Stimulated activated memory B cell treated with anti-CD40 and anti-IgM and Interleukin-4, amounts not matched to agents 10 μg/mL and 1 μg/mL and 100 μg/mL, for 72 hours (primary cell): Measurements from ENCODE around the gene SLC26A11.
"Not testable (repeated sequence)": the region's sequence is repeated elsewhere in the genome, so short reads cannot be mapped to it uniquely, and the experiment has no call there.

Experiments
- ATAC-seq: fragments of 150-1000 bp; cut with Tn5 transposase; 2 replicates; pipeline ENCODE4 v1.10.0; 2021
- H3K27ac Mint-ChIP-seq: one replicate; pipeline ENCODE4 v1.8.0; 2022; ENCODE audit warnings: mild to moderate bottlenecking, mixed read lengths
- H3K27me3 Mint-ChIP-seq: one replicate; pipeline ENCODE4 v1.8.0; 2022; ENCODE audit warnings: mixed read lengths
- H3K36me3 Mint-ChIP-seq: one replicate; pipeline ENCODE4 v1.8.0; 2022; ENCODE audit warnings: mixed read lengths
- H3K4me1 Mint-ChIP-seq: one replicate; pipeline ENCODE4 v1.8.0; 2022; ENCODE audit warnings: mixed read lengths
- H3K4me3 Mint-ChIP-seq: one replicate; pipeline ENCODE4 v1.8.0; 2022; ENCODE audit warnings: mild to moderate bottlenecking, moderate library complexity, mixed read lengths
- H3K9me3 Mint-ChIP-seq: one replicate; pipeline ENCODE4 v1.8.0; 2022; ENCODE audit warnings: mixed read lengths

SLC26A11 gene

DNA sequence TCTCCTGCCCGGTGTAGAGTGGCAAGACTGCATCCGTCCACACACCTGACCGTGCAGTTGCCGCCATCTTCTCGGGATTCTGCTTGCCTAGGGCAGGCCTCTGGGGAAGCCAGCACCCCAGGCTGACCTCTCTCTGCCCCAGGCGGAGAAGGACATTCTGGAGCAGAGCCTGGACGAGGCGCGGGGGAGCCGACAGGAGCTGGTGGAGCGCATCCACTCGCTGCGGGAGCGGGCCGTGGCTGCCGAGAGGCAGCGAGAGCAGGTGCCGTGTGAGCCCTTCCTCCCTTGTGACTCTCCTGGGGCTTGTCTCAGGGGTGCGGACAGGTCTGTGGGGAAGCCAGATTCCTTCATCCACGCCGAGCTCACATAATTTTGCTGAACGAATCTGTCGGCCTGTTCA, 30.6 kb upstream of the SLC26A11 start:
- Mint-ChIP-seq H3K4me3 (no peak overlapping the region), H3K27me3 (peaks cover 78% of the 10 kb centered on the region), H3K27ac (no peak overlapping the region), H3K9me3 (no peaks in the 10 kb centered on the region), H3K4me1 (no peaks in the 10 kb centered on the region), H3K36me3 (no peaks in the 10 kb centered on the region)
- ATAC-seq = no peak

GRCh38 chr17:80190716-80191115, 29.5 kb upstream of the SLC26A11 start:
- Mint-ChIP-seq H3K4me1 (no peaks in the 10 kb centered on the region), H3K4me3 (no peak overlapping the region), H3K9me3 (no peaks in the 10 kb centered on the region), H3K27ac (no peak overlapping the region), H3K27me3 (peaks cover 80% of the 10 kb centered on the region), H3K36me3 (no peaks in the 10 kb centered on the region)
- ATAC-seq = no peak

- Mint-ChIP-seq H3K27me3 (peaks cover 80% of the 10 kb centered on the region), H3K36me3 (no peaks in the 10 kb centered on the region), H3K27ac (no peak overlapping the region), H3K4me1 (peaks cover 4% of the 10 kb centered on the region), H3K4me3 (no peak overlapping the region), H3K9me3 (no peaks in the 10 kb centered on the region)
- peak; percentile 21 for ATAC-seq
These were observed 29.0 kb upstream of the SLC26A11 start for GRCh38 chr17:80191192-80191591.

DNA sequence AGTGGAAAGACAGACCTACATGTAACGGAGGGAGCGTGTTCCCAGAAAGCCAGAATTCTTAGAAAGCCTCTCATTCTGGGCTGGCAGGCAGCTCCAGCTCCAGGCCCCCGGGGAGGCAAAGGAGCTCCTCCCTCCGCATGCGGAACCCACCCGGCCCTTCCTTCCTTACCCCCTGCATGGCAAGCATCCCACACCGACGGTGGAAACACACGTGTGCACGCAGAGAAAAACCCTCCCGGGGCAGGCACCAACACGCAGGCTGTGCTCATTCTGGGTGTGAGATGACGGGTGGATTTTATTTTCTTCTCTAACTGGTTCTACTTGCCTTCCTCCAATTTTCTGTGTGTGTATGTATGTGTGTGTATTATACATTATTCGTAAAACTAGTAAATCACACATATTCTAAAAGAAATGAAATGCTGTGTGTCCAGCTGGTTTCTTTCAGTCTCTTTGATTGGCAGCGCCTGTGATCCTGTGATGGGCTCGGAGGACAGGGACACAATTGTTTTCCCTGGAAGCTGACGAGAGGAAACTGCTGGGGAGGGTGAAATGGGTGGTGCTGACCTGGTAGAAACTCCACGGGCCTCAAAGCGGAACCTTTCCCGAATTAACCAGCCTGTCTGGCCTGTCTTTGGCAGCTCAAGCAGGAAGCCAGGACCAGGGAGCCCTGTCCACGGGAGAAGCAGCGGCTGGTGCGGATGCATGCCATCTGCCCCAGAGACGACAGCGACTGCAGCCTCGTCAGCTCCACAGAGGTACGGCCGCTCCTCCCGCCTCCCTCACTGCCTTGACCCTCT, 28.2 kb upstream of the SLC26A11 start:
- Mint-ChIP-seq H3K27ac (no peak overlapping the region), H3K36me3 (no peaks in the 10 kb centered on the region), H3K4me1 (peaks cover 5% of the 10 kb centered on the region), H3K27me3 (peaks cover 78% of the 10 kb centered on the region), H3K4me3 (no peak overlapping the region), H3K9me3 (no peaks in the 10 kb centered on the region)
- no peak for ATAC-seq

- no peak for ATAC-seq
These were observed 25.1 kb upstream of the SLC26A11 start for GRCh38 chr17:80195141-80195540.

GRCh38 chr17:80195671-80196529, 24.3 kb upstream of the SLC26A11 start:
- no peak overlapping the region for H3K4me3 Mint-ChIP-seq
- H3K4me1 Mint-ChIP-seq = peaks cover 5% of the 10 kb centered on the region
- H3K27ac Mint-ChIP-seq = no peak overlapping the region
- no peaks in the 10 kb centered on the region for H3K36me3 Mint-ChIP-seq
- no peaks in the 10 kb centered on the region for H3K9me3 Mint-ChIP-seq
- peaks cover 51% of the 10 kb centered on the region for H3K27me3 Mint-ChIP-seq
- ATAC-seq = no peak

More at GRCh38 chr17:80195141-80195540, 25.1 kb upstream of the SLC26A11 start:
- Mint-ChIP-seq H3K27ac (no peak overlapping the region), H3K9me3 (no peaks in the 10 kb centered on the region), H3K4me3 (no peak overlapping the region), H3K4me1 (peaks cover 5% of the 10 kb centered on the region), H3K27me3 (peaks cover 58% of the 10 kb centered on the region), H3K36me3 (no peaks in the 10 kb centered on the region)

GRCh38 chr17:80196652-80197051, 23.6 kb upstream of the SLC26A11 start:
- H3K27me3 Mint-ChIP-seq = peaks cover 43% of the 10 kb centered on the region
- H3K27ac Mint-ChIP-seq = no peak overlapping the region
- no peak for ATAC-seq
- no peak overlapping the region for H3K4me3 Mint-ChIP-seq
- H3K4me1 Mint-ChIP-seq = peaks cover 5% of the 10 kb centered on the region
- H3K9me3 Mint-ChIP-seq = no peaks in the 10 kb centered on the region
- H3K36me3 Mint-ChIP-seq = no peaks in the 10 kb centered on the region

GRCh38 chr17:80198144-80198661, 22.0 kb upstream of the SLC26A11 start:
- Mint-ChIP-seq H3K36me3 (no peaks in the 10 kb centered on the region), H3K4me1 (peaks cover 5% of the 10 kb centered on the region), H3K4me3 (no peak overlapping the region), H3K27me3 (peaks cover 30% of the 10 kb centered on the region), H3K27ac (no peak overlapping the region), H3K9me3 (no peaks in the 10 kb centered on the region)
- no peak for ATAC-seq

- H3K4me1 Mint-ChIP-seq, H3K27ac Mint-ChIP-seq, H3K9me3 Mint-ChIP-seq, H3K4me3 Mint-ChIP-seq, H3K36me3 Mint-ChIP-seq, ATAC-seq: not testable (repeated sequence)
- H3K27me3 Mint-ChIP-seq = peaks cover 21% of the 10 kb centered on the region
These were observed 20.9 kb upstream of the SLC26A11 start for GRCh38 chr17:80199295-80199694.

DNA sequence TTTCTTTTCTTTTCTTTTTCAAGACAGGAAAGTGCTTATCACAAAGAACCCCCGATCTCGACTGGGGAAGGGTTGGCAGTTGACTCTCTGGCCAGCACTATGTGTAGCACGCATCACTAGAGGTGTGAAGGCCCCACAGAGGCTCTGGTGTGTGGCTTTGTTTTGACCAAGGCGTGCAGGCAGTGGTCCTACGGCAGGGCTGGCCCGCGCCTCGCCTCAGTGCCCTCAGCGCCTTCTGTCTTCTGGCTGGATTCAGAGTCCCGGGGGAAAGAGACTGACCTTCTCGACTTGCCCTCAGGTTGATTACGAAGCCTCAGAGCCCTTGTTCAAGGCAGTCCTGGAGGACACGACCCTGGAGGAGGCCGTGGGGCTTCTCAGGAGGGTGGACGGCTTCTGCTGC, 18.8 kb upstream of the SLC26A11 start:
- no peak overlapping the region for H3K27ac Mint-ChIP-seq
- no peak overlapping the region for H3K4me3 Mint-ChIP-seq
- no peaks in the 10 kb centered on the region for H3K36me3 Mint-ChIP-seq
- no peaks in the 10 kb centered on the region for H3K4me1 Mint-ChIP-seq
- no peaks in the 10 kb centered on the region for H3K9me3 Mint-ChIP-seq
- H3K27me3 Mint-ChIP-seq = peaks cover 4% of the 10 kb centered on the region
- no peak for ATAC-seq

GRCh38 chr17:80202197-80202596, 18.0 kb upstream of the SLC26A11 start:
- Mint-ChIP-seq H3K4me3 (no peak overlapping the region), H3K9me3 (no peaks in the 10 kb centered on the region), H3K27ac (no peak overlapping the region), H3K4me1 (no peaks in the 10 kb centered on the region), H3K27me3 (no peaks in the 10 kb centered on the region), H3K36me3 (no peaks in the 10 kb centered on the region)
- no peak for ATAC-seq

DNA sequence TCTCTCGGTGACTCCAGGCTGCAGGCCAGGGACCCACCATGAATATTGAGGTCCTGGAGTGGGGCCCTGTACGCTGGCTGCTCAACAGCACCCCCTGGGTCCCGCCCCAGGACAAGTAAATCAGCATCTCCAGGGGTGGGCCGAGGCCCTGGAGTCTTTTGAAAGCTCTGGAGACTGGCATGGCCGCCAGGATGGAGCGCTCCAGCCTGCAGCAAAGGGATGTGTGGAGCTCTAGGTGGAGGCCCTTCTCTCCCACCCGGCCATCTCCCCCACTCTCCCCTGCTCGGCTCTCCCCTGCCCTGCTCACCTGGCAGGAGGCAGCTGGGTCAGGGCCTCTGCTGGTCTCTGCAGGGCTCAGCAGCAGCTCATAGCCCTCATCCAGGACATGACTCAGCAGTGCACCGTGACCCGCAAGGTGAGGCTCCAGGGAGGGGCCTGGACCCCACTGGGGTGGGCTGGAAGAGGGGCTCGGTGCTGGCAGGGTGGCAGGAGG, 16.7 kb upstream of the SLC26A11 start:
- Mint-ChIP-seq H3K36me3 (no peaks in the 10 kb centered on the region), H3K9me3 (no peaks in the 10 kb centered on the region), H3K27ac (no peak overlapping the region), H3K4me1 (no peaks in the 10 kb centered on the region), H3K27me3 (no peaks in the 10 kb centered on the region), H3K4me3 (no peak overlapping the region)
- ATAC-seq = no peak

GRCh38 chr17:80204626-80205468, 15.4 kb upstream of the SLC26A11 start:
- H3K4me3 Mint-ChIP-seq = no peak overlapping the region
- no peak overlapping the region for H3K27ac Mint-ChIP-seq
- peaks cover 8% of the 10 kb centered on the region for H3K36me3 Mint-ChIP-seq
- H3K9me3 Mint-ChIP-seq = no peaks in the 10 kb centered on the region
- no peak for ATAC-seq
- H3K27me3 Mint-ChIP-seq = no peaks in the 10 kb centered on the region
- no peaks in the 10 kb centered on the region for H3K4me1 Mint-ChIP-seq

- Mint-ChIP-seq H3K27me3 (no peaks in the 10 kb centered on the region), H3K4me1 (no peaks in the 10 kb centered on the region), H3K4me3 (no peak overlapping the region), H3K27ac (no peak overlapping the region), H3K36me3 (peaks cover 18% of the 10 kb centered on the region), H3K9me3 (no peaks in the 10 kb centered on the region)
- no peak for ATAC-seq
These were observed 14.4 kb upstream of the SLC26A11 start for GRCh38 chr17:80205811-80206210.

DNA sequence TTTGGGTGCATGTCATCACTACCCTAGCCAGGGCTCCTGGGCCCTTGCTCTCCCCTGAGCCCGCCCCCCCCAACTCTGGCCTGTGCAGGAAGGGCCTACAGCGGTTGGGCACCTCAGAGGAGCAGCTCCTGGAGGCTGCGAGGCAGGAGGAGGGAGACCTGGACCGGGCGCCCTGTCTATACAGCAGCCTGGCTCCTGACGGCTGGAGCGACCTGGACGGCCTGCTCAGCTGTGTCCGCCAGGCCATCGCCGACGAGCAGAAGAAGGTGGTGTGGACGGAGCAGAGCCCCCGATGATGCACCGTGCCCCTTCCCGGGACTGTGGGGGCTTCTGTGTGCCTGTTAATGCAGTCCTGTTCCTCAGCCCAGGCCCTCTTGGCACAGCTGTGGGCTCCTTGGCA, 12.2 kb upstream of the SLC26A11 start:
- peaks cover 5% of the 10 kb centered on the region for H3K4me1 Mint-ChIP-seq
- ATAC-seq = no peak
- H3K9me3 Mint-ChIP-seq = no peaks in the 10 kb centered on the region
- peaks cover 30% of the 10 kb centered on the region for H3K36me3 Mint-ChIP-seq
- H3K4me3 Mint-ChIP-seq = no peak overlapping the region
- no peaks in the 10 kb centered on the region for H3K27me3 Mint-ChIP-seq
- no peak overlapping the region for H3K27ac Mint-ChIP-seq
